HK-2 (cell line): ENCODE data around the gene RSPH1.

Experiments
- DNase-seq: peaks from one replicate; pipeline ENCODE4 v3.0.0-alpha.2; 2018; ENCODE audit not compliant: unreplicated experiment

RSPH1 gene

GRCh38 chr21:42429856-42430255 is 66.2 kb downstream of the RSPH1 start:
- no peak for DNase-seq

GRCh38 chr21:42429021-42429420 is 67.0 kb downstream of the RSPH1 start:
- DNase-seq = no peak

- no peak for DNase-seq
Measured at GRCh38 chr21:42427809-42428419, 68.1 kb downstream of the RSPH1 start.

- no peak for DNase-seq
Measured at GRCh38 chr21:42426876-42427480, 69.0 kb downstream of the RSPH1 start.

GRCh38 chr21:42426424-42426823 is 69.6 kb downstream of the RSPH1 start:
- no peak for DNase-seq

- no peak for DNase-seq
Measured at GRCh38 chr21:42425591-42425990, 70.4 kb downstream of the RSPH1 start.

- DNase-seq = no peak
Measured at GRCh38 chr21:42424914-42425541, 71.0 kb downstream of the RSPH1 start.

- DNase-seq = no peak
Measured at GRCh38 chr21:42423685-42424084, 72.3 kb downstream of the RSPH1 start.

GRCh38 chr21:42423197-42423675 is 72.8 kb downstream of the RSPH1 start:
- DNase-seq = no peak
